HEK293 (cell line): ENCODE results near the gene TFR2.

ENCODE experiments used
- BCL11B ChIP-seq: fragments of 450-650 bp; formaldehyde crosslinking; IDR thresholded peaks from 2 replicates; pipeline ENCODE4 v1.5.1; 2016; ENCODE audit warnings: low read depth, missing biosample characterization, missing genetic modification characterization
- EGR2 ChIP-seq: fragments of 450-650 bp; formaldehyde crosslinking; IDR thresholded peaks from 2 replicates; pipeline ENCODE4 v1.5.1; 2016; ENCODE audit warnings: low read depth, missing biosample characterization, missing genetic modification characterization
- GLI2 ChIP-seq: fragments of 450-650 bp; formaldehyde crosslinking; IDR thresholded peaks from 2 replicates; pipeline ENCODE4; 2017; ENCODE audit warnings: missing biosample characterization, missing genetic modification characterization, low read depth, borderline replicate concordance
- KLF16 ChIP-seq: fragments of 450-650 bp; formaldehyde crosslinking; IDR thresholded peaks from 2 replicates; pipeline ENCODE4 v1.5.1; 2017; ENCODE audit warnings: missing biosample characterization, missing genetic modification characterization
- MYNN ChIP-seq: fragments of 450-650 bp; formaldehyde crosslinking; IDR thresholded peaks from 2 replicates; pipeline ENCODE4 v1.5.1; 2016; ENCODE audit warnings: missing biosample characterization, missing genetic modification characterization, borderline replicate concordance
- SCRT1 ChIP-seq: fragments of 450-650 bp; formaldehyde crosslinking; IDR thresholded peaks from 2 replicates; pipeline ENCODE4 v1.5.1; 2016; ENCODE audit warnings: missing biosample characterization, missing genetic modification characterization, borderline replicate concordance
- SP2 ChIP-seq: fragments of 450-650 bp; formaldehyde crosslinking; IDR thresholded peaks from 2 replicates; pipeline ENCODE4 v1.5.1; 2016; ENCODE audit warnings: missing biosample characterization, missing genetic modification characterization
- TSHZ1 ChIP-seq: fragments of 450-650 bp; formaldehyde crosslinking; IDR thresholded peaks from 2 replicates; pipeline ENCODE4 v1.5.1; 2016; ENCODE audit warnings: missing biosample characterization, missing genetic modification characterization, borderline replicate concordance
- ZFHX2 ChIP-seq: fragments of 450-650 bp; formaldehyde crosslinking; conservative IDR thresholded peaks from 2 replicates; pipeline ENCODE4 v1.5.1; 2016; ENCODE audit warnings: missing biosample characterization, missing genetic modification characterization
- ZFP37 ChIP-seq: fragments of 450-650 bp; formaldehyde crosslinking; IDR thresholded peaks from 2 replicates; pipeline ENCODE4 v1.5.1; 2016; ENCODE audit warnings: missing biosample characterization, missing genetic modification characterization
- ZFP69B ChIP-seq: fragments of 450-650 bp; formaldehyde crosslinking; IDR thresholded peaks from 2 replicates; pipeline ENCODE4 v1.5.1; 2016; ENCODE audit warnings: missing biosample characterization, missing genetic modification characterization
- ZIC2 ChIP-seq: fragments of 450-650 bp; formaldehyde crosslinking; IDR thresholded peaks from 2 replicates; pipeline ENCODE4 v1.5.1; 2016; ENCODE audit warnings: missing biosample characterization, missing genetic modification characterization
- ZNF10 ChIP-seq: fragments of 450-650 bp; formaldehyde crosslinking; IDR thresholded peaks from 2 replicates; pipeline ENCODE4 v1.5.1; 2017; ENCODE audit warnings: missing biosample characterization, missing genetic modification characterization
- ZNF132 ChIP-seq: fragments of 450-650 bp; formaldehyde crosslinking; IDR thresholded peaks from 2 replicates; pipeline ENCODE4 v1.5.1; 2017; ENCODE audit warnings: missing biosample characterization, missing genetic modification characterization, borderline replicate concordance
- ZNF146 ChIP-seq: fragments of 450-650 bp; formaldehyde crosslinking; IDR thresholded peaks from 2 replicates; pipeline ENCODE4 v1.5.1; 2016; ENCODE audit warnings: missing biosample characterization, missing genetic modification characterization
- ZNF155 ChIP-seq: fragments of 450-650 bp; formaldehyde crosslinking; IDR thresholded peaks from 2 replicates; pipeline ENCODE4 v1.5.1; 2016; ENCODE audit warnings: missing biosample characterization, missing genetic modification characterization
- ZNF280D ChIP-seq: fragments of 450-650 bp; formaldehyde crosslinking; IDR thresholded peaks from 2 replicates; pipeline ENCODE4 v1.5.1; 2016; ENCODE audit warnings: missing biosample characterization, missing genetic modification characterization
- ZNF366 ChIP-seq: fragments of 450-650 bp; formaldehyde crosslinking; conservative IDR thresholded peaks from 2 replicates; pipeline ENCODE4 v1.5.1; 2016; ENCODE audit warnings: missing biosample characterization, missing genetic modification characterization
- ZNF416 ChIP-seq: fragments of 450-650 bp; formaldehyde crosslinking; IDR thresholded peaks from 2 replicates; pipeline ENCODE4 v1.5.1; 2016; ENCODE audit warnings: missing biosample characterization, missing genetic modification characterization
- ZNF501 ChIP-seq: fragments of 450-650 bp; formaldehyde crosslinking; IDR thresholded peaks from 2 replicates; pipeline ENCODE4 v1.5.1; 2016; ENCODE audit warnings: missing biosample characterization, missing genetic modification characterization
- ZNF555 ChIP-seq: fragments of 450-650 bp; formaldehyde crosslinking; conservative IDR thresholded peaks from 2 replicates; pipeline ENCODE4 v1.5.1; 2017; ENCODE audit warnings: missing biosample characterization, mild to moderate bottlenecking, missing genetic modification characterization, inconsistent platforms
- ZNF624 ChIP-seq: fragments of 450-650 bp; formaldehyde crosslinking; IDR thresholded peaks from 2 replicates; pipeline ENCODE4 v1.5.1; 2017; ENCODE audit warnings: missing biosample characterization, missing genetic modification characterization
- ZSCAN23 ChIP-seq: fragments of 450-650 bp; formaldehyde crosslinking; IDR thresholded peaks from 2 replicates; pipeline ENCODE4 v1.5.1; 2016; ENCODE audit warnings: missing biosample characterization, missing genetic modification characterization
- TF ChIP-seq, protein P1 (sequence below): fragments of 450-650 bp; formaldehyde crosslinking; IDR thresholded peaks from 2 replicates; pipeline ENCODE4 v1.5.1; 2016; ENCODE audit warnings: missing biosample characterization, missing genetic modification characterization
- TF ChIP-seq, protein P2 (sequence below): fragments of 450-650 bp; formaldehyde crosslinking; IDR thresholded peaks from 2 replicates; pipeline ENCODE4 v1.5.1; 2016; ENCODE audit warnings: missing biosample characterization, missing genetic modification characterization
- TF ChIP-seq, protein P3 (sequence below): fragments of 450-650 bp; formaldehyde crosslinking; IDR thresholded peaks from 2 replicates; pipeline ENCODE4; 2016; ENCODE audit warnings: missing biosample characterization, missing genetic modification characterization

TFR2 gene

DNA sequence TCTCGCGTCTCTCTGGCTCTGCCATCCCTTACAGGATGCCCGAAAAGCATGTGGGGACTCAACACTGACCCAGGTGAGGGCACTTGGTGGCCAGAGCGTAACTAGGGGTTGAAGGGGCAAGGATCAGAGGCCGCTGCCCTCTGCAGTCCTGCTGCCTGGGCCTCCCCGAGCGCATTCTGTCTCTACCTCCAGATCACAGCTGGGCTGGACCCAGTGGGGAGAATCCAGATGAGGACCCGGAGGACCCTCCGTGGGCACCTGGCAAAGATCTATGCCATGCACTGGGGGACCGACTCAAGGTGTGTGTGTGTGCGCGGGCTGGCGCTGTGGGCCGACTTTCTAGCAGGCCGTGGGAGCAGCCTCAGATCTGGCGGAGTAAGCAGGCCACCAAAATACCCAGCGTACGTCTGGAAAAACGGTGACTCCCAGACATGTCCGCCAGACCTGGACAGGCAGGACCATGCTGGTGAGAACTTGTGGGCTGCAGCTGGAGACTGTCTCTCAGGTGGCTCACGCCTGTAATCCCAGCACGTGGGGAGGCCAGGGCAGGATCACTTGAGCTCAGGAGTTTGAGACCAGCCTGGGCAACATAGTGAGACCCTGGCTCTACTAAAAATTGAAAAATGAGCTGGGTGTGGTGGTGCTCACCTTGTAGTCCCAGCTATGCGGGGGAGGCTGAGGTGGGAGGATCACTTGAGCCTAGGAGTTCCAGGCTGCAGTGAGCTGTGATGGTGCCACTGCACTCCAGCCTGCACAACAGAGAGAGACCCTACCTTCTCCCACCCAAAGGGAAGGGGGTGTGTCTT lies 35.4 kb upstream of the TFR2 start (continued):
- TF ChIP-seq ZNF416 (tag by site-specific recombination) (no peak), ZNF366 (tag by site-specific recombination) (no peak), KLF16 (tag by site-specific recombination) (no peak), ZNF146 (tag by site-specific recombination) (no peak), ZNF10 (tag by site-specific recombination) (no peak), SCRT1 (tag by site-specific recombination) (no peak), ZNF132 (tag by site-specific recombination) (no peak), ZNF555 (tag by site-specific recombination) (no peak), ZNF280D (tag by site-specific recombination) (no peak), ZFP37 (no peak), ZIC2 (tag by site-specific recombination) (no peak), BCL11B (tag by site-specific recombination) (no peak), ZFP69B (tag by site-specific recombination) (no peak), ZNF624 (no peak), TSHZ1 (no peak), SP2 (tag by site-specific recombination) (peak; percentile 17; the same call in 1 of the 2 replicates), ZNF155 (tag by site-specific recombination) (no peak), ZNF501 (tag by site-specific recombination) (no peak), MYNN (tag by site-specific recombination) (no peak), ZFHX2 (peak; percentile 51), EGR2 (tag by site-specific recombination) (0 out of 2 replicates have a peak, but pooled peaks have one; percentile 15), ZSCAN23 (tag by site-specific recombination) (no peak), GLI2 (tag by site-specific recombination) (no peak)
- TF ChIP-seq, protein P1, sequence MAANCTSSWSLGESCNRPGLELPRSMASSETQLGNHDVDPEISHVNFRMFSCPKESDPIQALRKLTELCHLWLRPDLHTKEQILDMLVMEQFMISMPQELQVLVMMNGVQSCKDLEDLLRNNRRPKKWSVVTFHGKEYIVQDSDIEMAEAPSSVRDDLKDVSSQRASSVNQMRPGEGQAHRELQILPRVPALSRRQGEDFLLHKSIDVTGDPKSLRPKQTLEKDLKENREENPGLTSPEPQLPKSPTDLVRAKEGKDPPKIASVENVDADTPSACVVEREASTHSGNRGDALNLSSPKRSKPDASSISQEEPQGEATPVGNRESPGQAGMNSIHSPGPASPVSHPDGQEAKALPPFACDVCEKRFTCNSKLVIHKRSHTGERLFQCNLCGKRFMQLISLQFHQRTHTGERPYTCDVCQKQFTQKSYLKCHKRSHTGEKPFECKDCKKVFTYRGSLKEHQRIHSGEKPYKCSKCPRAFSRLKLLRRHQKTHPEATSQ (tag by site-specific recombination): no peak
- TF ChIP-seq, protein P2, sequence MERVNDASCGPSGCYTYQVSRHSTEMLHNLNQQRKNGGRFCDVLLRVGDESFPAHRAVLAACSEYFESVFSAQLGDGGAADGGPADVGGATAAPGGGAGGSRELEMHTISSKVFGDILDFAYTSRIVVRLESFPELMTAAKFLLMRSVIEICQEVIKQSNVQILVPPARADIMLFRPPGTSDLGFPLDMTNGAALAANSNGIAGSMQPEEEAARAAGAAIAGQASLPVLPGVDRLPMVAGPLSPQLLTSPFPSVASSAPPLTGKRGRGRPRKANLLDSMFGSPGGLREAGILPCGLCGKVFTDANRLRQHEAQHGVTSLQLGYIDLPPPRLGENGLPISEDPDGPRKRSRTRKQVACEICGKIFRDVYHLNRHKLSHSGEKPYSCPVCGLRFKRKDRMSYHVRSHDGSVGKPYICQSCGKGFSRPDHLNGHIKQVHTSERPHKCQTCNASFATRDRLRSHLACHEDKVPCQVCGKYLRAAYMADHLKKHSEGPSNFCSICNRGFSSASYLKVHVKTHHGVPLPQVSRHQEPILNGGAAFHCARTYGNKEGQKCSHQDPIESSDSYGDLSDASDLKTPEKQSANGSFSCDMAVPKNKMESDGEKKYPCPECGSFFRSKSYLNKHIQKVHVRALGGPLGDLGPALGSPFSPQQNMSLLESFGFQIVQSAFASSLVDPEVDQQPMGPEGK (tag by site-specific recombination): peak; percentile 52; the same call in 1 of the 2 replicates
- TF ChIP-seq, protein P3, sequence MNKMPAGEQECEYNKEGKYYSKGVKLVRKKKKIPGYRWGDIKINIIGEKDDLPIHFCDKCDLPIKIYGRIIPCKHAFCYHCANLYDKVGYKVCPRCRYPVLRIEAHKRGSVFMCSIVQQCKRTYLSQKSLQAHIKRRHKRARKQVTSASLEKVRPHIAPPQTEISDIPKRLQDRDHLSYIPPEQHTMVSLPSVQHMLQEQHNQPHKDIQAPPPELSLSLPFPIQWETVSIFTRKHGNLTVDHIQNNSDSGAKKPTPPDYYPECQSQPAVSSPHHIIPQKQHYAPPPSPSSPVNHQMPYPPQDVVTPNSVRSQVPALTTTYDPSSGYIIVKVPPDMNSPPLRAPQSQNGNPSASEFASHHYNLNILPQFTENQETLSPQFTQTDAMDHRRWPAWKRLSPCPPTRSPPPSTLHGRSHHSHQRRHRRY (tag by site-specific recombination): no peak
